Liver (tissue), 9 donors: ENCODE data around the gene TP53I13. TPM values are rescaled to one million over a fixed set of nuclear protein-coding genes. Genes with fewer than 3 reads are reported as not detected.

Experiments used
- DNase-seq: peaks from one replicate; pipeline ENCODE4 v3.0.0-alpha.2; 2017; ENCODE audit warnings: low spot score
- H3K27ac ChIP-seq, 2 donors: one replicate each; pipeline ENCODE4 v1.7.0; 2013; ENCODE audit warnings: inconsistent platforms in 2 of 2, low read length in 2 of 2, control low read depth in 1 of 2, low read depth in 1 of 2, mild to moderate bottlenecking in 1 of 2
- H3K27me3 ChIP-seq, 4 donors: one replicate each; pipeline versions ENCODE4 v1.6.1 to v1.7.0; 2013; ENCODE audit warnings: low read length in 3 of 4, inconsistent platforms in 1 of 4, mild to moderate bottlenecking in 1 of 4, moderate library complexity in 1 of 4; ENCODE audit not compliant: control insufficient read depth in 4 of 4, insufficient read depth in 4 of 4
- H3K36me3 ChIP-seq, 4 donors: one replicate each; pipeline versions ENCODE4 v1.6.1 to v1.7.0; 2013; ENCODE audit warnings: low read length in 3 of 4, mild to moderate bottlenecking in 3 of 4, low read depth in 1 of 4, moderate library complexity in 1 of 4; ENCODE audit not compliant: control insufficient read depth in 4 of 4, insufficient read depth in 3 of 4
- H3K4me1 ChIP-seq, 4 donors: one replicate each; pipeline versions ENCODE4 v1.6.1 to v1.7.0; 2013; ENCODE audit warnings: low read length in 3 of 4, mild to moderate bottlenecking in 3 of 4, moderate library complexity in 1 of 4; ENCODE audit not compliant: control insufficient read depth in 4 of 4, insufficient read depth in 4 of 4
- H3K4me3 ChIP-seq, 3 donors: one replicate each; pipeline versions ENCODE4 v1.6.1 to v1.7.0; 2013; ENCODE audit warnings: low read length in 3 of 3, control low read depth in 1 of 3, low read depth in 1 of 3, mild to moderate bottlenecking in 1 of 3
- H3K9ac ChIP-seq, 2 donors: one replicate each; pipeline ENCODE4 v1.7.0; 2013; ENCODE audit warnings: low read length in 2 of 2, mild to moderate bottlenecking in 2 of 2, moderate library complexity in 2 of 2, control low read depth in 1 of 2, low read depth in 1 of 2
- H3K9me3 ChIP-seq, 4 donors: one replicate each; pipeline versions ENCODE4 v1.6.1 to v1.7.0; 2013; ENCODE audit warnings: low read length in 3 of 4; ENCODE audit not compliant: control insufficient read depth in 4 of 4
- ATF3 ChIP-seq: IDR thresholded peaks from 2 replicates; pipeline ENCODE4 v1.6.1; 2016; ENCODE audit warnings: antibody characterized with exemption
- CTCF ChIP-seq: fragments of 150-350 bp; IDR thresholded peaks from 2 replicates; pipeline ENCODE4 v1.5.1; 2017; ENCODE audit warnings: improper control_type of control experiment, low read depth, low read length; ENCODE audit not compliant: missing input control
- EGR1 ChIP-seq, 2 donors: IDR thresholded peaks; 2 replicates each; pipeline ENCODE4 v1.6.1; 2016 to 2018; ENCODE audit warnings: antibody characterized with exemption in 2 of 2, low read depth in 2 of 2
- FOXA1 ChIP-seq: IDR thresholded peaks from 2 replicates; pipeline ENCODE4 v1.6.1; 2016; ENCODE audit warnings: antibody characterized with exemption
- FOXA2 ChIP-seq: IDR thresholded peaks from 2 replicates; pipeline ENCODE4 v1.6.1; 2016; ENCODE audit warnings: antibody characterized with exemption
- GABPA ChIP-seq, 2 donors: IDR thresholded peaks in 1 of 2; conservative IDR thresholded peaks in 1 of 2; 2 replicates each; pipeline ENCODE4 v1.6.1; 2016; ENCODE audit warnings: antibody characterized with exemption in 2 of 2, mild to moderate bottlenecking in 1 of 2, moderate library complexity in 1 of 2
- HNF4A ChIP-seq, 2 donors: conservative IDR thresholded peaks; 2 replicates each; pipeline ENCODE4 v1.6.1; 2016; ENCODE audit warnings: antibody characterized with exemption in 2 of 2, mild to moderate bottlenecking in 2 of 2
- HNF4G ChIP-seq: IDR thresholded peaks from 2 replicates; pipeline ENCODE4 v1.6.1; 2016; ENCODE audit warnings: antibody characterized with exemption
- JUND ChIP-seq, 2 donors: IDR thresholded peaks; 2 replicates each; pipeline ENCODE4 v1.6.1; 2016; ENCODE audit warnings: antibody characterized with exemption in 2 of 2
- MAX ChIP-seq: IDR thresholded peaks from 2 replicates; pipeline ENCODE4 v1.6.1; 2016; ENCODE audit warnings: antibody characterized with exemption
- NR2F2 ChIP-seq: IDR thresholded peaks from 2 replicates; pipeline ENCODE4 v1.6.1; 2016; ENCODE audit warnings: antibody characterized with exemption
- RAD21 ChIP-seq, 2 donors: IDR thresholded peaks; 2 replicates each; pipeline ENCODE4 v1.6.1; 2016; ENCODE audit warnings: antibody characterized with exemption in 2 of 2, mild to moderate bottlenecking in 2 of 2
- REST ChIP-seq: IDR thresholded peaks from 2 replicates; pipeline ENCODE4 v1.6.1; 2016; ENCODE audit warnings: antibody characterized with exemption, mild to moderate bottlenecking
- RXRA ChIP-seq, 2 donors: IDR thresholded peaks; 2 replicates each; pipeline ENCODE4 v1.6.1; 2017 to 2018; ENCODE audit warnings: antibody characterized with exemption in 2 of 2, mild to moderate bottlenecking in 1 of 2
- SP1 ChIP-seq: IDR thresholded peaks from 2 replicates; pipeline ENCODE4 v1.6.1; 2018; ENCODE audit warnings: antibody characterized with exemption, mild to moderate bottlenecking
- TAF1 ChIP-seq: conservative IDR thresholded peaks from 2 replicates; pipeline ENCODE4 v1.6.1; 2016; ENCODE audit warnings: antibody characterized with exemption, mild to moderate bottlenecking
- YY1 ChIP-seq: IDR thresholded peaks from 2 replicates; pipeline ENCODE4 v1.6.1; 2016; ENCODE audit warnings: antibody characterized with exemption, mild to moderate bottlenecking
- ZBTB33 ChIP-seq: IDR thresholded peaks from 2 replicates; pipeline ENCODE4 v1.6.1; 2016; ENCODE audit warnings: antibody characterized with exemption
- WGBS: extraction: QIAGEN DNeasy Blood & Tissue Kit; methylation state at CpG from one replicate; pipeline ENCODE4 v1.1.7; 2013; 5-methylcytosine and 5-hydroxymethylcytosine counted together
- polyA plus RNA-seq, 2 donors: library from polyadenylated mRNA; stranded (reverse) in 1 of 2; unstranded in 1 of 2; fragments of 200-250 nt in 1 of 2; fragments of >200 nt in 1 of 2; fragmentation: Nextera tagmentation in 1 of 2; extraction: Ambion mirVana in 1 of 2; gene quantifications; one replicate each; pipeline versions ENCODE4 v1.2.1 to v1.2.3, GENCODE V29; 2013 to 2015
- total RNA-seq, 2 donors: library from RNA; depleted of rRNA; stranded (reverse); fragments of >200 nt; gene quantifications; one replicate each; pipeline ENCODE4 v1.2.3, GENCODE V29; 2014
- donor health status: healthy.
- donor health status: healthy.
- donor health status: healthy.
- donor health status: healthy.
- donor health status: healthy.

TP53I13 gene
- total and polyA plus RNA-seq, 4 donors = 12.2 to 42.6 (median 24.5) TPM

- TF ChIP-seq EGR1 (IDR thresholded peaks at IDR 0.05; ENCODE audit: low read depth in 2 of 2) (no peak), JUND (IDR thresholded peaks at IDR 0.05) (no peak), YY1 (no peak), CTCF (no peak), MAX (no peak), HNF4G (no peak), ZBTB33 (no peak), GABPA (IDR thresholded peaks at IDR 0.05 in 1 of 2, conservative IDR thresholded peaks at IDR 0.05 in 1 of 2) (no peak), SP1 (no peak), FOXA1 (no peak), TAF1 (no peak), NR2F2 (no peak), HNF4A (conservative IDR thresholded peaks at IDR 0.05) (no peak), RXRA (IDR thresholded peaks at IDR 0.05) (no peak), RAD21 (IDR thresholded peaks at IDR 0.05) (no peak), REST (no peak), ATF3 (no peak), FOXA2 (no peak)
- DNase-seq = no peak
- no peaks in the 10 kb centered on the region for H3K9me3 ChIP-seq
- no peak overlapping the region for H3K4me3 ChIP-seq
- no peak overlapping the region for H3K27ac ChIP-seq
- H3K27me3 ChIP-seq = no peaks in the 10 kb centered on the region
- WGBS = 97% methylated on average over 9 of the region's 9 CpGs
- no peak overlapping the region for H3K9ac ChIP-seq
- H3K36me3 ChIP-seq = peaks cover 0 to 24% (median 6%) of the 10 kb centered on the region in 4 donors
- H3K4me1 ChIP-seq = peaks cover 21 to 35% (median 30%) of the 10 kb centered on the region in 4 donors
These were observed 8.5 kb downstream of the TP53I13 start for GRCh38 chr17:29577001-29577370.
